Brain microvascular endothelial cell (primary cell): ENCODE results near the gene MACROD2.

ENCODE experiments used
- DNase-seq: peaks from one replicate; pipeline ENCODE4 v3.0.0-alpha.2; 2020
- H3K27ac ChIP-seq: fragments of 250-450 bp; sonication (Bioruptor Pico); 2 replicates; pipeline ENCODE4 v1.5.1; 2020; ENCODE audit warnings: mild to moderate bottlenecking, moderate library complexity
- H3K27me3 ChIP-seq: fragments of 250-450 bp; sonication (Bioruptor Pico); replicated peaks from 2 replicates; pipeline ENCODE4 v1.5.1; 2020; ENCODE audit warnings: mild to moderate bottlenecking
- H3K36me3 ChIP-seq: fragments of 250-450 bp; sonication (Bioruptor Pico); replicated peaks from 2 replicates; pipeline ENCODE4 v1.5.1; 2020; ENCODE audit warnings: mild to moderate bottlenecking
- H3K4me3 ChIP-seq: 2 replicates; pipeline ENCODE4 v1.5.1; 2011; ENCODE audit warnings: low read depth, mild to moderate bottlenecking, control low read depth, low read length, moderate library complexity
- CTCF ChIP-seq: IDR thresholded peaks from 2 replicates; pipeline ENCODE4 v1.5.1; 2011; ENCODE audit warnings: low read depth, mild to moderate bottlenecking, moderate library complexity, low read length, control low read depth, inconsistent platforms; ENCODE audit errors: missing control alignments
- in situ Hi-C: cut with HindIII; loops from 2 replicates; pipeline ENCODE4 v1.10.0; 2017; ENCODE audit warnings: low sequenced_read_pairs, low pct_ligation_motif_present

The MACROD2 gene

GRCh38 chr20:15060265-15061060, 1065.1 kb downstream of the MACROD2 start:
- no peak overlapping the region for H3K27ac ChIP-seq
- H3K4me3 ChIP-seq = no peak overlapping the region
- no peak for TF ChIP-seq CTCF
- H3K27me3 ChIP-seq = no peaks in the 10 kb centered on the region
- DNase-seq = no peak
- in situ Hi-C loops = no loop called here
- H3K36me3 ChIP-seq = no peaks in the 10 kb centered on the region

- Histone ChIP-seq H3K36me3 (no peaks in the 10 kb centered on the region), H3K4me3 (no peak overlapping the region), H3K27me3 (no peaks in the 10 kb centered on the region), H3K27ac (no peak overlapping the region)
- no peak for TF ChIP-seq CTCF
- DNase-seq = no peak
- in situ Hi-C loops = no loop called here
These were observed 1065.7 kb downstream of the MACROD2 start for GRCh38 chr20:15061061-15061430.

- in situ Hi-C loops = no loop called here
- Histone ChIP-seq H3K36me3 (no peaks in the 10 kb centered on the region), H3K27me3 (no peaks in the 10 kb centered on the region), H3K4me3 (no peak overlapping the region), H3K27ac (no peak overlapping the region)
- TF ChIP-seq CTCF = no peak
- no peak for DNase-seq
These were observed 1066.6 kb downstream of the MACROD2 start for GRCh38 chr20:15061955-15062354.

GRCh38 chr20:15063081-15063480, 1067.8 kb downstream of the MACROD2 start:
- in situ Hi-C loops = no loop called here
- no peak overlapping the region for H3K4me3 ChIP-seq
- no peak overlapping the region for H3K27ac ChIP-seq
- no peaks in the 10 kb centered on the region for H3K36me3 ChIP-seq
- no peak for TF ChIP-seq CTCF
- DNase-seq = no peak
- no peaks in the 10 kb centered on the region for H3K27me3 ChIP-seq

- no peak for DNase-seq
- Histone ChIP-seq H3K27me3 (no peaks in the 10 kb centered on the region), H3K36me3 (no peaks in the 10 kb centered on the region), H3K27ac (no peak overlapping the region), H3K4me3 (no peak overlapping the region)
- TF ChIP-seq CTCF = no peak
- in situ Hi-C loops = no loop called here
These were observed 1069.4 kb downstream of the MACROD2 start for GRCh38 chr20:15064741-15065140.

GRCh38 chr20:15065794-15066193, 1070.5 kb downstream of the MACROD2 start:
- H3K36me3 ChIP-seq = no peaks in the 10 kb centered on the region
- DNase-seq = no peak
- no peak for TF ChIP-seq CTCF
- no peaks in the 10 kb centered on the region for H3K27me3 ChIP-seq
- no peak overlapping the region for H3K27ac ChIP-seq
- H3K4me3 ChIP-seq = no peak overlapping the region
- in situ Hi-C loops = no loop called here
